ENCODE measurements around the gene MACF1.
"Not testable (repeated sequence)": the region's sequence is repeated elsewhere in the genome, so short reads cannot be mapped to it uniquely, and the experiment has no call there.

MACF1 gene

DNA sequence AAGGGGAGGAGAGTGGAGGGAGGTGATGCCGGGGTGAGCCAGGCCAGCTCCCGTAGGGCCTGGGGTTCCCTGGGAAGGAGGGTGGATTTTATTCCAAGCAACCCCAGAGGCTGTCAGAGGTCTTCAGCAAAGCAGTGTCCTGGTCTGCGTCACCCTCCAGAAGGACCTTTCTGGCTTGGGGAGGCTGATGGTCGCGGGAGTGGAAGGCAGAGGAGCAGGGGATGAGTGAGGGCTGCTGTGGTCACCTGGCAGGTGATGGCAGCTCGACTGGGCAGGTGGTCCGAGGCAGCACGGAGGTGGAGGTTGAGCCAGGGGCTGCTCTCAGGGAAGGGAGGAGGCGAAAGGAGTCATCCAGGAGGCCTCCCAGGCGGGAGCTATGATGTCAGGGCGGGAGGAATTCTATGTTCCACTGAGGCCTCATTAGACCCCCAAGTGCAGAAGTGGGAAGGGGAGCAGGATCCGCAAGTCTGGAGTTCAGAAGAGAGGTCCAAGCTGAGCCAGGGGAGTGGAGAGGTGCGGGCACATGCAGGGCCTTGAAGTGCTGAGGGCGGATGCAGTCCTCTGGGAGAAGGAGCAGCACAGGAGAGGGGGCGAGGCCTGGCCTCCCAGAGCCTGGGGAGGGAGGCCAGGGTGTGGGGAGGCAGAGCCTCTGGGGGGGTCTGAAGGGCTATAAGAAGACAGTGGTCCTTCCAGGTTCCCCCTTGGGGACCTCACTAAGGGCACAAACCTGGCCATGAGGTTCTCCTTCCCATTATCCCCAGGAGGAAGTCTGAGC lies 320.3 kb downstream of the MACF1 start:
- DNase-seq = no peak

DNA sequence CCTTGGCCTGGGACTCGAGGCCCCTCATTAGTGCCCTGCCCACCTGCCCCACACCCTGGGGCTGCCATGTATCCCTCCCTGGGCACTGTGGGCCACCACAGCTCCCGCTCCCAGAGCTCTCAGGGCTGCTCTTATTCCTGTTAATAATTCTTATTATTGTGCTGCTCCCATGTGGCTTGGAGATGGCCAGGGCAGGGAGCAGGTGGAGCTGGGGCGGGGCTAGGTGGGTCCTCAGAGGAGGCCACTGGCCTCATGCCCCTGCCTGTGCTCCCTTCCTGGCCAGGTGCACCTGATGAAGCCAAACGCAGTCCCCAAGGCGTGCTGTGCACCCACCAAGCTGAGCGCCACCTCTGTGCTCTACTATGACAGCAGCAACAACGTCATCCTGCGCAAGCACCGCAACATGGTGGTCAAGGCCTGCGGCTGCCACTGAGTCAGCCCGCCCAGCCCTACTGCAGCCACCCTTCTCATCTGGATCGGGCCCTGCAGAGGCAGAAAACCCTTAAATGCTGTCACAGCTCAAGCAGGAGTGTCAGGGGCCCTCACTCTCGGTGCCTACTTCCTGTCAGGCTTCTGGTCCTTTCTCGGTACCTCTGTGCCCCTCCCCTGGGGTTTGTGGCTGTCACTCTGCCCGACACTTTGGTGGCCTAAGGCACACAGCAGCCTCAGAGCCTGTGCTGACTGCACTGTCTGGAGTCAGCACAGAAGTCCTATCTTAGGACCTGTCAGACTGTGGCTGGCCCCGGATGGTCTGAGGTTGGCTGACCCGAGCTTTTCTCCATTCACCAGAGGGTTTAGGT lies 321.1 kb downstream of the MACF1 start:
- no peak for DNase-seq

DNA sequence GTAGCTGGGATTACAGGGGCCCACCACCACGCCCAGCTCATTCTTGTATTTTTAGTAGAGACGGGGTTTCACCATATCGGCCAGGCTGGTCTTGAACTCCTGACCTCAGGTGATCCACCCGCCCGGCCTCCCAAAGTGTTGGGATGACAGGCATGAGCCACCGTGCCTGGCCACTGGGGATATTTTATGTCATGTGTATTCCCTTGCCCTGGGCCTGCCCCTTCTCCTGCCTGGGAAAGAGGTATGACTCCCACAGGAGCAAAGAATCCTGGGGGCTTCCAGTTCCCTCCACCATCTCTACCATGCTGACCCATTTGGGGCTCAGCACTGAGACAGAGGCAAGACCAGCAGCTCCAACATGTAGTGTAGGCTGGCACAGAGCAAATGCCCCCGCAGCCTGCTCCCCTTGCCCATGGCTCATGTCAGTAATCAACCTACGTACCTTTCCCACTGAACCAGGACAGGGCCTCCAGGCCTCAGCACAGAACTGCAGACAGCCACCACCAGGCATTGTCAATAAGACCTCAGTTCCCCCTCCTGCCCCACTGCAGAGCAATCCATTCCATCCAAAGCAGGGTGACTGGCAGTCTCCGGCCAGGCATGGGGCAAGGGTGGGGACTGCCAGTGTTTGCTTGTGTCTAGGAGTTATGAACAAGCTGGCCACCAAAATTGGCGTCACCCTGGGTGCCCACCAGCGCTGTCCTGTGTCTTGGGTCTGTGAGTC lies 322.1 kb downstream of the MACF1 start:
- DNase-seq = no peak

DNA sequence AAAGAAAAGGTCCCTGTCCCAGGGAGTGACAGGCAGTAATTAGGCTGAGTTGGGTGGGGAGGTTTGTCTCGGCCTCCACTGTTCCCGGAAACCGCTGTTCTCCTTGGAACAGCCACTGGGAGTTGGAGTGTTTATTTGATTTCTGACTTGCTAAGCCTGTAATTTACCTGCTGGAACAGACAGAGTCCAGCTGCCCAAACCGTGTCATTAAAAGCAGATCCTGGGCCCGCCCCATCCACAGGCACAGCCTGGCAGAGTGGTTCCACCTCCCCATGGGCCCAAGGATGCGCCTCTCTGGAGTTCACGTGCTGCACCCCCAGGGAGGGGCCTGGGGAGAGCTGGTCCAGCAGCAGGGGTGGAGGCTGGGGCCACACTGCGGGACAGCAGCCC lies 322.7 kb downstream of the MACF1 start:
- not testable (repeated sequence) for DNase-seq

DNA sequence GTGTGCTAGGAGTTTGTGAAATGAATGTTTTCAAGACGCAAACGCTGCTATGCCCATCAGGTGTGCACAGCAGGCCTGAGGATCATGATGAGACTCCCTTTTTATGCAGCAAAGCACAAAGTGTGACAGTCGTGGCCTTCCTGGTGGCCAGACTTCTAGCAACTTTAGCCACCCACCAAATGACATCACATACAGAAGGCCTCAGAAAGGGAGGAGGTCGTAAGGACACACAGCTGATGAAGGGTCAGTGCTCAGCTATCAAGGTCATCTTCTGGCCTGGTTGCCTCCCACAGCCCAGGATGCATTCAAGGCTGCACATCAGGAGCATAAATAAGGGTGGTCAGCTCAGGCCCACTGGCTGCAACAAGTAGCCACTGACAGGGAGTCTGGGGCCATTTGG lies 323.6 kb downstream of the MACF1 start:
- no peak for DNase-seq

DNA sequence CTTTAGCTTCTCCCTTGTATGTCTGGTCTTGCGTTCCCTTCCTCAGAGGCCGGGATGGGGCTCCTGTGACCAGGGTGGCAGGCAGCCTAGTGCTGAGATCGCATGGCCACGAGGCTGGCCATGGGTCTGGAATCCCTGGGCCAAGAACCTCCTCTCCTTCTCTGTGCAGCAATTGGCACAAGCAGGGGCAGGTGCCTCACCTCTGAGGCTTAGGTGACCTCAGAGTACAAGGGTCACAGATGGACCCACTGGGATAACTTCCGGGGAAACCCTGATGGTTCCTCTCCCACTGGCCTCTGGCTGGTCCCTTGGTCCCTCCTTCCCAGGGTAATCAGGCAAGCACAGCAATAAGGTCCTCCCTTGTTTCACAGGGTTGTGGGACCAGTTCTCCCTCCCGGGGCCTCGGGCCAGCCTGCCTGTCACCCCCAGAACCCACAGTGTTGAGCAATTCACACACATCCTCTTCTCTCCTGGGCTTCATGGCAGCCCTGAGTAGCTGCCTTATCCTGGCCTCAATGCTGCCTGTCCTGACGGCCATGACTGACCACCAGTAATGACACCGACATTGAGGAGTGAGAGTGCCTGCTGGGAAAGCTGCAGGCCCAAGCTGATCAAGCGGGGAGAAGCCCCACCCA lies 325.5 kb downstream of the MACF1 start:
- DNase-seq = no peak

DNA sequence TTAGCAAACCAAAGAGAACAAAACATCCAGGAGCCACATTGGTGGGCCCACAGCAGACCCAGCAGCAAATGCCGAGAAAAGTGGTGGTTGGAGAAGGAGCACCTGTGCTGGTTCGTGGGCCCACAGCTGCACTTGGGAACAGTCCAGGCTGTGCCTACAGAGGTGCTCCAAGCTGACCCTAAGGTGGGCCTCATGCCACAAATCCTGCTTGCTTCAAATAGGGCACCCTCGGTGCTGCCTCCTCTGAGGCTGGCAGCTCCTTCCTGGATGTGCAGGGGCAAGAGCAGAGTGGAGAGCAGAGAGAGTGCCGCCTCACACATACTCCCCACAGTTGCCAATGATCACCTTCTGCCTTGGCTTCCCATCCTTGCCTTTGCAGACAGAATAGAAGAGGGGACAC lies 327.0 kb downstream of the MACF1 start:
- no peak for DNase-seq

DNA sequence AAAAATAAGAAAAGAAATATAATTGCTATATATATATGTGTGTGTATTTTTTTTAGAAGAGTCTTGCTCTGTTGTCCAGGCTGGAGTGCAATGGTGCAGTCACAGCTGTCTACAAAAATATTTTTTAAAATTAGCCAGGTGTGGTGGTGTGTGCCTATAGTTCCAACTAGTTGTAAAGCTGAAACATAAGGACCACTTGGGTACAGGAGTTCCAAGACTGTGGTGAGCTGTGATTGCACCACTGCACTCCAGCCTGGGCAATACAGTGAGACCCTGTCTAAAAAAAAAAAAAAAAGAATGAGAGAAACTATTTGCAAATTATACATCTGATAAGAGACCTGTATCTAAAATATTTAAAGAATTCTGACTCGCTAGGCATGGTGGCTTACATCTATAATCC lies 328.9 kb downstream of the MACF1 start:
- DNase-seq = no peak
